Smooth muscle cell of the brain vasculature (primary cell): ENCODE results near the gene SERPINA3.
"Not testable (repeated sequence)": the region's sequence is repeated elsewhere in the genome, so short reads cannot be mapped to it uniquely, and the experiment has no call there.

ENCODE experiments used
- DNase-seq: peaks from one replicate; pipeline ENCODE4 v3.0.0-alpha.2; 2012; ENCODE audit warnings: low read depth, low spot score

SERPINA3 gene

DNA sequence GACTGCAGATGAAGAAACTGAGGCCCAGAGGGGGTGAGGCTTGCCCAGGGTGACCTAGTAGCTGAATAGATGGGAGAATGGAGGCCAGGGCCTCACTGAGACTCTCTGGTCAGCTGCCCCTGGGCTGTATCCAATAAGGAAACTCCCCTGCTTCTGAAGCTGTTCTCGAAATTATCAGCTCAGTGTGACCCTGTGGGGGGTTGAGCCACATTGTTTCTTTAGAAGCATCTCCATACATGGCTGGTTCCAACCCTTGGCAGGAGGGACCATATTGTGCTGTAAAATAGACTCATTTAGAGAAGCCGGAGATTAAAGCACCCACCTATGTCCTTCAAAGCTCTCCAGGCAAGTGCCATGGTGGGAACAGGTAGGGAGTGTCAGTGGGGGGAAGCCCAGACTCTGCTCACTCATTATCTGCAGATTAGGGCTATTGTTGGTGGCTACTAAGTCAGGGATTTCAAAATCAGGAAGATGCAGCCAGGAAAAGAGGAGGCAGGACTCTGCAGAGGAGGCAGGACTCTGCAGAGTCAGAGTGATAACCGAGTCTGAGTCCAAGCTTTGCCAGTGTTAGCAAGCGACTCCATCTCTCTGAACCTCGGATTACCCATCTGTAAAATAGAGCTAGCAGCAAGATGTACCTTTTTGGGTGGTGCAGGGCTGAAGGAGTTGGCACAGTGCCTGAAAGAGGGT lies 27.5 kb upstream of the SERPINA3 start:
- DNase-seq, result no peak

DNA sequence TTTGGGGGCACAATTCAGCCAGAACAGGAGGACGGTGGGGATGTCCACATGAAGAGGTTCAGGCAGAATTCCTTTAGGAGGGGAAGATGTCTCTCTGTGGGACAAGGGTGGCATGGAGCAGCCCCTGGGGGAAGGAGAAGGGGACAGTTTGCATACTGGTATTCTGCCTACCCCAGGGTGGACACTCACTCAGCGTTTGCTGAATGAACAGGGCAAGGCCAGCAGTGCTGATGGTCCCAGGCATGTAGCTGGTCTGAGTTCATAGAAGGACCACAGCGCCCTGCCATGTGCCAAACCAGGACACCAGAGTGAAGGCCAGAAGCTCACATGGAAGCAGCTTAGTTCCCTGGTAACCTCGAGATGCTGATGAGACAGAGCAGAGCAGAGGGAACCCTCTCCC lies 25.6 kb upstream of the SERPINA3 start:
- DNase-seq, result no peak

DNA sequence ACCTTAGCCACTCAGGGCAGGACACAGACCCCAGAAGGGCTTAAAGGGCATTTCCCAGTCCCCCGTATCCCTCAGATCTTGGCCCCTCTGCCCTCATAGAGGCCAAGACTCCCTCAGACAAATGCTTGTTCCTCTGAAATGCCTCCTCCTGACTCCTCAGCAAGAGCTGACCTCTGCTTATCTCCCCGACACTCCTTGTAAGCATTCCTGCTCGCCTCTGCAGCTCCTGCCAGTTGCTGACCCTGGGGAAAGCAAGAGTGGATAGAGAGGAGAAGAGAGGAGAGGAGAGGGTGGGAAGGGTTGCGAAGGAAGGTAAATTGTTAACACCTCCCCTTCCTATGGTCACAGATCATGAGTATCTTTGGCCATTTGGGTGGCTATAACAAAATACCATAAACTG lies 23.9 kb upstream of the SERPINA3 start:
- no peak for DNase-seq

- no peak for DNase-seq
Measured at GRCh38 chr14:94591073-94591472, 21.1 kb upstream of the SERPINA3 start.

DNA sequence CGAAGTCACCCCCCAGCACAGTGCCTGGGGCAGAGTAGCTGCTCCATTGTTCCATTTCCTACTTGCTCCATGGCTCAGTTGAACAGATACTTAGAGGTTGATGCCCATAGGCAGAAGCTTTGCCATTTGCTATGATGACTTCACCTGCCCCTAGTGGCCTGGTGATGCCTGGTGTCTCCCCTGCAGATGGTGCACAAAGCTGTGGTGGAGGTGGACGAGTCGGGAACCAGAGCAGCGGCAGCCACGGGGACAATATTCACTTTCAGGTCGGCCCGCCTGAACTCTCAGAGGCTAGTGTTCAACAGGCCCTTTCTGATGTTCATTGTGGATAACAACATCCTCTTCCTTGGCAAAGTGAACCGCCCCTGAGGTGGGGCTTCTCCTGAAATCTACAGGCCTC lies 20.3 kb upstream of the SERPINA3 start:
- DNase-seq, result no peak

GRCh38 chr14:94592457-94592856 lies 19.7 kb upstream of the SERPINA3 start:
- DNase-seq, result no peak

DNA sequence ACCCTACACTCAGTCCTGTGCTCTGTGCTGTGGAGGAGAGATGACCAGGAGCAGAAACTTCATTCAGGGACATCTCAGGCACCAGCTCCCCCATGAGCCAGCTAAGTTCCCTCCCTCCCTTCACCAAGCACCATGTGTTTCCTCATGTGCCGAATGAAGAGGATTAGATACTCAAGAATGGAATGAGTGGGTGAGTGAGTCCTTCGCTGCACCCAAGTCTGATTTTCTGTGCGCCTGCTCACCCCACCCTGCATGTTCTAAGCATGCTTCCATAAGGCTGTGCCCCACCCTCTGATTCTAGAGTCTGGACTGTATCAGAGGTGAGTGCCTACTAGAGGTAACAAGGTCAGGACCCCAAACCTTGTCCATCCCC lies 18.8 kb upstream of the SERPINA3 start:
- DNase-seq, result no peak

GRCh38 chr14:94593749-94594431 lies 18.3 kb upstream of the SERPINA3 start:
- no peak for DNase-seq

- DNase-seq, result no peak
Measured at GRCh38 chr14:94594441-94594840, 17.8 kb upstream of the SERPINA3 start.

DNA sequence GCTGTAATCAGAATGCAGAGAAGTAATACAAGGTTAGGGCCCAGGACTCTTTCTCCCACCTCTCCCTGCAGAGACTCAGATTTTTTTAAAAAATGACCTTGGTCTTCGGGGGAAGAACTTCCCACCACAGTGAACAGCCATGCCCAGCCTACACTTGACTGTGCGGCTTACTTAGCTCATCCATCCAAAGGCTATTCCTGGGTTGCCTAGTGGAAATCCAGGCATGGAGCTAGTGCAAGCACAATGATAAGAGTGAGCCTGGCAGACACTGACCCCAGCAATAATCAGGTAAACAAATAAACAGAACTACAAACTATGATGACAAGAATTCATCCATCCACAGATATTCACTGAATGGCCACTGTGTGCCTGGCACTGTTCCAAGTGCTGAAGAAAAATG lies 16.3 kb upstream of the SERPINA3 start:
- DNase-seq, result no peak

- DNase-seq, result no peak
Measured at GRCh38 chr14:94596361-94596760, 15.8 kb upstream of the SERPINA3 start.

- no peak for DNase-seq
Measured at GRCh38 chr14:94597788-94598187, 14.4 kb upstream of the SERPINA3 start.

GRCh38 chr14:94598506-94598815 lies 13.7 kb upstream of the SERPINA3 start:
- no peak for DNase-seq

- peak; percentile 90 for DNase-seq
Measured at GRCh38 chr14:94598816-94599655, 13.2 kb upstream of the SERPINA3 start.

- no peak for DNase-seq
Measured at GRCh38 chr14:94599656-94600004, 12.6 kb upstream of the SERPINA3 start.

- no peak for DNase-seq
Measured at GRCh38 chr14:94600148-94600545, 12.0 kb upstream of the SERPINA3 start.

DNA sequence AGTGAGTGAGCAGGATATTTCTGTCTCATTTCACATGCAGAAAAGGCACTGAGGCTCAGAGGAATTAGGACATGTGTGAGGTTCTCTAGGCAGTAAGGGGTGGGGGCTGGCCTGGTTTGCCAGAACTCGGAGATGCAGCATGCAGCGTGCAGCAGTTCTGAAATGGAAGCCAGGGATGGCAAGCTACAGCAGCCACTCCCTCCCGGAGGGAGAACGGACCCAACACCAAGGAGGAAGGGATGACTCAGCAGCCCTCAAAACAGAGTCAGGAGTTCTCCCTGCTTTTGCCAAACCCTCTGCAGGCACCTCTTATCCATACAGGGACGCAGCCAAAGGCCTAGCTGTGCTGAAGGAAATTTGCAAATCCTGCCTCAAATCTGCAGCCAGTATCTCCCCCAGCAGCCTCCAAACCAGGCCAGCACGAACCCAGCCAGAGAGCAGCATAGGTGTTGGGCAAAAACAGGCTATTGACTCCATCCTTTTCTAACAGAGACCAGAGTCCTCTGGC lies 10.3 kb upstream of the SERPINA3 start:
- peak; percentile 75 for DNase-seq

DNA sequence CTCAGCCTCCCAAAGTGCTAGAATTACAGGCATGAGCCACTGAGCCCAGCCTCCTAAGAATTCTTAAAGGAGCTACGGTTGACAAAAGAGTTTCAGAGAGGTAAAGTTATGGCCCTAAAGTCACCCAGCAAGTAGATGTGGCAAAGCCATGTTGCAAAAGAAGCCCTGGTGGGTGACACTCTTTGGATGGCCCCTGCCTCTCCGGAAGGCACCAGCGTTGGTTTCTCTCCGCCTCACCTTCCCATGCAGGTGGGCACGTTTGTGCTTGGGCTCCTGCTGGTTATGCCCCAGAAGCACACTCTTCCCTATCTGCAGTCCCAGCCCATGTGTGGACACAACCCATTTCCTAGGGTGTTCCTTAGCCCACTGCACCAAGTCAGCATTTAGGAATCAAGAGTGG lies 9.5 kb upstream of the SERPINA3 start:
- DNase-seq, result no peak

- DNase-seq, result no peak
Measured at GRCh38 chr14:94605361-94605760, 6.8 kb upstream of the SERPINA3 start.

DNA sequence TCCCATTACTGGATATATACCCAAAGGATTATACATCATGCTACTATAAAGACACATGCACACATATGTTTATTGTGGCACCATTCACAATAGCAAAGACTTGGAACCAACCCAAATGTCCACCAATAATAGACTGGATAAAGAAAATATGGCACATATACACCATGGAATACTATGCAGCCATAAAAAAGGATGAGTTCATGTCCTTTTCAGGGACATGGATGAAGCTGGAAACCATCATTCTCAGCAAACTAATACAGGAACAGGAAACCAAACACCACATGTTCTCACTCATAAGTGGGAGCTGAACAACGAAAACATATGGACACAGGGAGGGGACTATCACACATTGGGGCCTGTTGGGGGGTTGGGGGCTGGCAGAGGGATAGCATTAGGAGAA lies 3.2 kb upstream of the SERPINA3 start:
- DNase-seq, result not testable (repeated sequence)

GRCh38 chr14:94611179-94611578 lies 1.0 kb upstream of the SERPINA3 start:
- DNase-seq, result no peak
